K562 (cell line): ENCODE results near the gene RUVBL2. TPM values are rescaled to one million over a fixed set of nuclear protein-coding genes. Genes with fewer than 3 reads are reported as not detected.

Experiments
- ARHGAP35 ChIP-seq: fragments of 450-650 bp; IDR thresholded peaks from 2 replicates; pipeline ENCODE4 v1.6.1; 2018; ENCODE audit not compliant: partially characterized antibody
- ARID1B ChIP-seq: fragments of 450-650 bp; IDR thresholded peaks from 2 replicates; pipeline ENCODE4 v1.6.1; 2016; ENCODE audit warnings: antibody characterized with exemption, mild to moderate bottlenecking, inconsistent platforms
- BHLHE40 ChIP-seq: IDR thresholded peaks from 2 replicates; pipeline ENCODE4 v1.6.1; 2011; ENCODE audit warnings: low read length, improper control_type of control experiment
- CBX2 ChIP-seq: fragments of 200-600 bp; sonication (generic); IDR thresholded peaks from one replicate; pipeline ENCODE4 v1.6.1; 2012; ENCODE audit warnings: mild to moderate bottlenecking, low read length, inconsistent platforms; ENCODE audit not compliant: insufficient read depth, poor library complexity, severe bottlenecking
- GABPB1 ChIP-seq: sonication (generic); formaldehyde crosslinking; IDR thresholded peaks from 2 replicates; pipeline ENCODE4 v1.8.0; 2022; ENCODE audit warnings: mild to moderate bottlenecking, missing genetic modification reagents
- KLF1 ChIP-seq: fragments of 450-650 bp; IDR thresholded peaks from 2 replicates; pipeline ENCODE4 v1.6.1; 2016; ENCODE audit warnings: missing genetic modification characterization, missing compliant biosample characterization
- MAFF ChIP-seq: IDR thresholded peaks from 2 replicates; pipeline ENCODE4 v1.6.1; 2012; ENCODE audit warnings: low read length, improper control_type of control experiment
- MTA1 ChIP-seq: fragments of 450-650 bp; IDR thresholded peaks from 2 replicates; pipeline ENCODE4 v1.6.1; 2017; ENCODE audit warnings: borderline replicate concordance
- MYC ChIP-seq, 2 experiments: fragments of 250-450 bp in 1 of 2; sonication (Bioruptor Pico) in 1 of 2; IDR thresholded peaks; 2 replicates each; pipeline versions ENCODE4 v1.5.1 to v1.6.1; 2012 to 2021; ENCODE audit warnings: low read depth in 2 of 2, borderline replicate concordance in 1 of 2, improper control_type of control experiment in 1 of 2, low read length in 1 of 2, mild to moderate bottlenecking in 1 of 2, moderate library complexity in 1 of 2
- MYNN ChIP-seq, 2 experiments: sonication (generic); formaldehyde crosslinking in 1 of 2; IDR thresholded peaks; 2 replicates each; pipeline versions ENCODE4 v1.5.0 to v1.6.1; 2016 to 2020; ENCODE audit warnings: antibody characterized with exemption in 1 of 2, missing genetic modification reagents in 1 of 2
- NR3C1 ChIP-seq: sonication (generic); formaldehyde crosslinking; IDR thresholded peaks from 2 replicates; pipeline ENCODE4 v1.8.1; 2022; ENCODE audit warnings: missing genetic modification reagents
- RAD51 ChIP-seq: fragments of 450-650 bp; IDR thresholded peaks from 2 replicates; pipeline ENCODE4 v1.7.1; 2016; ENCODE audit warnings: low read depth, mild to moderate bottlenecking, borderline replicate concordance
- RREB1 ChIP-seq: fragments of 250-450 bp; sonication (Bioruptor Pico); IDR thresholded peaks from 2 replicates; pipeline ENCODE4 v1.4.0; 2020
- SIN3B ChIP-seq: fragments of 450-650 bp; IDR thresholded peaks from 2 replicates; pipeline ENCODE4 v1.6.1; 2017; ENCODE audit warnings: low read depth, mild to moderate bottlenecking, moderate library complexity
- TBP ChIP-seq: optimal IDR thresholded peaks from 2 replicates; pipeline ENCODE3; 2011; ENCODE audit warnings: low read depth, low read length, improper control_type of control experiment
- TCF3 ChIP-seq: sonication (generic); formaldehyde crosslinking; IDR thresholded peaks from 2 replicates; pipeline ENCODE4 v1.4.0; 2020; ENCODE audit warnings: mild to moderate bottlenecking, missing genetic modification reagents
- ZBTB43 ChIP-seq: sonication (generic); formaldehyde crosslinking; IDR thresholded peaks from 2 replicates; pipeline ENCODE4 v1.8.0; 2023; ENCODE audit warnings: mild to moderate bottlenecking, missing genetic modification reagents
- polyA plus RNA-seq, 8 experiments: library from polyadenylated mRNA; depleted of rRNA in 4 of 8; stranded (reverse) in 5 of 8; unstranded in 3 of 8; fragments of >200 nt; fragmentation: Nextera tagmentation in 2 of 8; fragmentation: Illumina TruSeq in 1 of 8; extraction: Ambion mirVana in 2 of 8; extraction: Trizol in 1 of 8; gene quantifications; 2 replicates each; pipeline versions ENCODE4 v1.2.1 to v1.2.3, GENCODE V29; 2011 to 2014; ENCODE audit warnings: inconsistent platforms in 1 of 8, missing spikeins in 1 of 8
- total RNA-seq, 7 experiments: library from RNA; depleted of rRNA in 6 of 7; stranded (reverse); fragments of >200 nt in 6 of 7; fragmentation: Illumina TruSeq in 2 of 7; extraction: Trizol in 2 of 7; gene quantifications; 2 replicates each; pipeline versions ENCODE4 v1.2.1 to v1.2.3, GENCODE V29; 2011 to 2021; ENCODE audit warnings: low replicate concordance in 1 of 7
- TF ChIP-seq, protein P1 (sequence below): fragments of 450-650 bp; IDR thresholded peaks from 2 replicates; pipeline ENCODE4 v1.6.1; 2014; ENCODE audit warnings: low read depth, mild to moderate bottlenecking, moderate library complexity, borderline replicate concordance

Gene RUVBL2
- total and polyA plus RNA-seq, 9 of the 15 experiments (the other 6 are each of a cell fraction or from before 2014, with no cell fraction given), result 71.4 to 453 (median 237) TPM

DNA sequence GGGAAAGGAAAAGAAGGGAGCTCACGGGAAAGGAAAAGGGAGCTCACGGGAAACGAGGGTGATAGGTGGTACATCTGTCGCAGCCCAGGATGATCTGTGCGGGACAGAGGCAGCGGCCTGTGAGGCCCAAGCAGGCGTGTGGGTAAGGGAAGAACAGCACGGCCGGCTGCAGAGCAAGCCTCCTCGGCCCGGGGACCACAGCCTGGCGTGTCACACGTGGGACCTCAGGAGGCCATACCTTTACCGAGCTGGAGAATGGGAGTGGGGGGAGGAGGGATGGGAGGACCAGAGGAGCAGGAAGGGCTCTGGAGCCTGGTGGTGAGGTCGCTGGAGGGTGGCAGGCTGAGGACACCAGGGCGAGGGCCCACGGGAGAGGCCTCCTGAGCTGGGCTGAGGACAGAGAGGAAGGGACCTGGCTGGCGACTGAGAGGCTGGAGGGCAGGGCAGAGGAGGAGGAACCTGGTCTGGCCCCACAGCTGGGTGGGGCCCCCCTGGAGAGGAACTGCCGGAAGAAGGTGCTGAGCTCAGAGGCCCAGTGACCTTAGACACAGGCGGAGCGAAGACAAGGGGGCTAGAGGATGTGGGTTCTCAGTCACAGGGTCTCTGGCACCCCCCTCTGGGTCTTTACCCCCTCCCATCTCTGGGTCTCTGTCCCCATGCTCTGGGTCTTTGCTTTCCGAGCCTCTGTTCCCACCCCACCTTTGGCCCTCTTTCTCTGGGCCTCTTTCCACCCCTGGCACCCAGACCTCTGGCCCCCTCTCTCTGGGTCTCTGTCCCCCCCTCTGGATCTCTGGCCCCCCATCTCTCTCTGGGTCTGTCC, 31.4 kb upstream of the RUVBL2 start (continued):
- peak; percentile 88; the same call in 1 of the 2 replicates for TF ChIP-seq RREB1 (CRISPR knock-in tag)
- peak; percentile 78 for TF ChIP-seq MYC (IDR thresholded peaks at IDR 0.05; ENCODE audit: low read depth, low read length)
- peak; percentile 18; the same call in 1 of the 2 replicates for TF ChIP-seq MYC (CRISPR knock-in tag; IDR thresholded peaks at IDR 0.05; ENCODE audit: borderline replicate concordance, low read depth)
- no peak for TF ChIP-seq ARHGAP35
- TF ChIP-seq TCF3 (CRISPR knock-in tag), result no peak
- no peak; the same call in none of the 2 replicates for TF ChIP-seq MTA1
- TF ChIP-seq MYNN (IDR thresholded peaks at IDR 0.05), result 0 out of 2 replicates have a peak, but pooled peaks have one; percentile 69
- no peak for TF ChIP-seq MYNN (CRISPR knock-in tag; IDR thresholded peaks at IDR 0.05)
- TF ChIP-seq, protein P1, sequence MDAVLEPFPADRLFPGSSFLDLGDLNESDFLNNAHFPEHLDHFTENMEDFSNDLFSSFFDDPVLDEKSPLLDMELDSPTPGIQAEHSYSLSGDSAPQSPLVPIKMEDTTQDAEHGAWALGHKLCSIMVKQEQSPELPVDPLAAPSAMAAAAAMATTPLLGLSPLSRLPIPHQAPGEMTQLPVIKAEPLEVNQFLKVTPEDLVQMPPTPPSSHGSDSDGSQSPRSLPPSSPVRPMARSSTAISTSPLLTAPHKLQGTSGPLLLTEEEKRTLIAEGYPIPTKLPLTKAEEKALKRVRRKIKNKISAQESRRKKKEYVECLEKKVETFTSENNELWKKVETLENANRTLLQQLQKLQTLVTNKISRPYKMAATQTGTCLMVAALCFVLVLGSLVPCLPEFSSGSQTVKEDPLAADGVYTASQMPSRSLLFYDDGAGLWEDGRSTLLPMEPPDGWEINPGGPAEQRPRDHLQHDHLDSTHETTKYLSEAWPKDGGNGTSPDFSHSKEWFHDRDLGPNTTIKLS, result no peak
- no peak for TF ChIP-seq CBX2
- TF ChIP-seq ARID1B, result peak; percentile 57
- peak; percentile 45; the same call in 1 of the 2 replicates for TF ChIP-seq GABPB1 (CRISPR knock-in tag)
- no peak for TF ChIP-seq TBP
- no peak for TF ChIP-seq RAD51
- 0 out of 2 replicates have a peak, but pooled peaks have one; percentile 5 for TF ChIP-seq BHLHE40
- no peak for TF ChIP-seq NR3C1 (CRISPR knock-in tag)
- TF ChIP-seq ZBTB43 (CRISPR knock-in tag), result no peak
- TF ChIP-seq KLF1, result peak; percentile 73
- TF ChIP-seq MAFF, result no peak
- no peak for TF ChIP-seq SIN3B
